ENCODE data around the gene CLIP2. TPM values are rescaled to one million over a fixed set of nuclear protein-coding genes. Genes with fewer than 3 reads are reported as not detected.
A peak's percentile ranks its signal among the peaks of the same experiment; 100 is the strongest.

The CLIP2 gene
- total and polyA plus RNA-seq, 2 donors from 2014 or later, result 5.8 to 19.1 TPM

GRCh38 chr7:74253331-74253730, 35.9 kb upstream of the CLIP2 start:
- Histone ChIP-seq H3K36me3 (ENCODE audit: control insufficient read depth in 2 of 3, insufficient read depth in 3 of 3, low read length in 3 of 3) (peaks cover 0 to 8% (median 6%) of the 10 kb centered on the region in 3 donors), H3K4me3 (ENCODE audit: low read length in 3 of 3) (peak overlapping the region; percentile 73 to 98 (median 91)), H3K9ac (ENCODE audit: low read length in 3 of 3) (peak overlapping the region in 2 of 3 donors; percentile 61 to 99), H3K27ac (ENCODE audit: low read depth in 2 of 2, low read length in 2 of 2) (no peak overlapping the region), H3K9me3 (ENCODE audit: control insufficient read depth in 2 of 3, insufficient read depth in 1 of 3, low read length in 3 of 3) (no peaks in the 10 kb centered on the region), H3K27me3 (ENCODE audit: control insufficient read depth, insufficient read depth, low read length) (no peaks in the 10 kb centered on the region), H3K4me1 (ENCODE audit: control insufficient read depth in 2 of 3, insufficient read depth in 2 of 3, low read depth in 1 of 3, low read length in 3 of 3) (peaks cover 0 to 9% (median 5%) of the 10 kb centered on the region in 3 donors)
- FAIRE-seq (no peak), DNase-seq (no peak)
- intact Hi-C loops (cut with DNase I), result no loop called here
- TF ChIP-seq CTCF (IDR thresholded peaks at IDR 0.05; ENCODE audit: borderline replicate concordance, extremely low read depth, insufficient read depth), result no peak

DNA sequence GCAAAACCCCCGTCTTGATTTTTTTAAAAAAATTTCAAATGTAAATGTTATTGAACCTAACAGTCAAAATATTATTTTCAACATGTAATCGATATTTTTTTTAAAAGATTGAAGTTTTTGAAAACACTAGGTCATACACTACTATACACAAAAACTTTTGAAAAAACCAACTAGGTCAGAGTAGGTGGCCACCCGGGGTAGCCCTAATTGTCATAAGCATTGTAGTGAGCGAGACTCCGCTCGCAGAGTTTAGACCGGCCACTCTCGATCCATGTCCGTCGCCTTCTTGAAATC, 35.4 kb upstream of the CLIP2 start:
- Histone ChIP-seq H3K9me3 (ENCODE audit: control insufficient read depth in 2 of 3, insufficient read depth in 1 of 3, low read length in 3 of 3) (no peaks in the 10 kb centered on the region), H3K4me1 (ENCODE audit: control insufficient read depth in 2 of 3, insufficient read depth in 2 of 3, low read depth in 1 of 3, low read length in 3 of 3) (peaks cover 0 to 9% (median 5%) of the 10 kb centered on the region in 3 donors), H3K36me3 (ENCODE audit: control insufficient read depth in 2 of 3, insufficient read depth in 3 of 3, low read length in 3 of 3) (peaks cover 0 to 8% (median 6%) of the 10 kb centered on the region in 3 donors), H3K4me3 (ENCODE audit: low read length in 3 of 3) (peak overlapping the region; percentile 73 to 98 (median 91)), H3K27ac (ENCODE audit: low read depth in 2 of 2, low read length in 2 of 2) (peak overlapping the region; percentile 71 to 98), H3K9ac (ENCODE audit: low read length in 3 of 3) (peak overlapping the region; percentile 61 to 99 (median 74)), H3K27me3 (ENCODE audit: control insufficient read depth, insufficient read depth, low read length) (no peaks in the 10 kb centered on the region)
- intact Hi-C loops (cut with DNase I), result no loop called here
- peak in 1 of 5 donors; percentile 43 for DNase-seq
- FAIRE-seq, result no peak
- no peak for TF ChIP-seq CTCF (IDR thresholded peaks at IDR 0.05; ENCODE audit: borderline replicate concordance, extremely low read depth, insufficient read depth)

GRCh38 chr7:74254129-74254857, 34.9 kb upstream of the CLIP2 start, which contains the start of gene RFC2:
TSS of gene RFC2 (minus strand) at chr7:74254399. CDS start at chr7:74254383, 16 bp downstream.
- TF ChIP-seq CTCF (IDR thresholded peaks at IDR 0.05; ENCODE audit: borderline replicate concordance, extremely low read depth, insufficient read depth), result peak; percentile 45
- DNase-seq, result peak; percentile 97 to 99 (median 98)
- Histone ChIP-seq H3K4me1 (ENCODE audit: control insufficient read depth in 2 of 3, insufficient read depth in 2 of 3, low read depth in 1 of 3, low read length in 3 of 3) (peaks cover 0 to 9% (median 5%) of the 10 kb centered on the region in 3 donors), H3K9ac (ENCODE audit: low read length in 3 of 3) (peak within 1 kb of the TSS; percentile 74 to 99 (median 84)), H3K27ac (ENCODE audit: low read depth in 2 of 2, low read length in 2 of 2) (peak within 1 kb of the TSS; percentile 96 to 98), H3K4me3 (ENCODE audit: low read length in 3 of 3) (peak within 1 kb of the TSS; percentile 91 to 98 (median 94)), H3K27me3 (ENCODE audit: control insufficient read depth, insufficient read depth, low read length) (no peaks in the 10 kb centered on the region), H3K36me3 (ENCODE audit: control insufficient read depth in 2 of 3, insufficient read depth in 3 of 3, low read length in 3 of 3) (peaks cover 0 to 8% (median 6%) of the 10 kb centered on the region in 3 donors), H3K9me3 (ENCODE audit: control insufficient read depth in 2 of 3, insufficient read depth in 1 of 3, low read length in 3 of 3) (no peaks in the 10 kb centered on the region)
- intact Hi-C loops (cut with DNase I), result no loop called here
- no peak for FAIRE-seq

Measured in kidney (tissue), 14 donors.